HEK293 (cell line): Measurements from ENCODE around the gene TPRN.

Source experiments
- CTCF ChIP-seq: fragments of 450-650 bp; formaldehyde crosslinking; IDR thresholded peaks from 2 replicates; pipeline ENCODE4 v1.5.1; 2016; ENCODE audit warnings: missing biosample characterization, missing genetic modification characterization
- EGR2 ChIP-seq: fragments of 450-650 bp; formaldehyde crosslinking; IDR thresholded peaks from 2 replicates; pipeline ENCODE4 v1.5.1; 2016; ENCODE audit warnings: low read depth, missing biosample characterization, missing genetic modification characterization
- PATZ1 ChIP-seq: fragments of 450-650 bp; formaldehyde crosslinking; IDR thresholded peaks from 2 replicates; pipeline ENCODE4 v1.5.1; 2016; ENCODE audit warnings: missing biosample characterization, missing genetic modification characterization
- PBX3 ChIP-seq: sonication (generic); formaldehyde crosslinking; IDR thresholded peaks from 2 replicates; pipeline ENCODE4 v1.8.1; 2022; ENCODE audit warnings: mild to moderate bottlenecking, moderate library complexity, missing genetic modification reagents
- SP2 ChIP-seq: fragments of 450-650 bp; formaldehyde crosslinking; IDR thresholded peaks from 2 replicates; pipeline ENCODE4 v1.5.1; 2016; ENCODE audit warnings: missing biosample characterization, missing genetic modification characterization
- ZBTB8A ChIP-seq: fragments of 450-650 bp; formaldehyde crosslinking; IDR thresholded peaks from 2 replicates; pipeline ENCODE4 v1.5.1; 2016; ENCODE audit warnings: missing biosample characterization, missing genetic modification characterization
- ZNF23 ChIP-seq: fragments of 450-650 bp; formaldehyde crosslinking; IDR thresholded peaks from 2 replicates; pipeline ENCODE4 v1.5.1; 2016; ENCODE audit warnings: missing biosample characterization, missing genetic modification characterization, borderline replicate concordance
- ZNF280C ChIP-seq: fragments of 450-650 bp; formaldehyde crosslinking; IDR thresholded peaks from 2 replicates; pipeline ENCODE4 v1.5.1; 2016; ENCODE audit warnings: missing biosample characterization, missing genetic modification characterization
- ZNF398 ChIP-seq: fragments of 450-650 bp; formaldehyde crosslinking; IDR thresholded peaks from 2 replicates; pipeline ENCODE4 v1.5.1; 2017; ENCODE audit warnings: missing biosample characterization, missing genetic modification characterization
- ZNF76 ChIP-seq: fragments of 450-650 bp; formaldehyde crosslinking; IDR thresholded peaks from 2 replicates; pipeline ENCODE4; 2016; ENCODE audit warnings: low read depth, missing biosample characterization, missing genetic modification characterization, borderline replicate concordance

- TF ChIP-seq ZNF76 (no peak), ZNF23 (tag by site-specific recombination) (no peak), ZNF398 (tag by site-specific recombination) (no peak), PBX3 (CRISPR knock-in tag) (no peak), CTCF (tag by site-specific recombination) (no peak), SP2 (tag by site-specific recombination) (no peak), EGR2 (tag by site-specific recombination) (no peak), ZBTB8A (no peak), PATZ1 (tag by site-specific recombination) (no peak), ZNF280C (tag by site-specific recombination) (no peak)
These were observed 14.2 kb downstream of the TPRN start for GRCh38 chr9:137186385-137186784.
